Measurements from ENCODE around the gene TFDP3. TPM values are rescaled to one million over a fixed set of nuclear protein-coding genes. Genes with fewer than 3 reads are reported as not detected.

TFDP3 gene
- total RNA-seq, 3 donors from 2014 or later (not counting 1 experiment from before 2014, with no cell fraction given) = not detected

DNA sequence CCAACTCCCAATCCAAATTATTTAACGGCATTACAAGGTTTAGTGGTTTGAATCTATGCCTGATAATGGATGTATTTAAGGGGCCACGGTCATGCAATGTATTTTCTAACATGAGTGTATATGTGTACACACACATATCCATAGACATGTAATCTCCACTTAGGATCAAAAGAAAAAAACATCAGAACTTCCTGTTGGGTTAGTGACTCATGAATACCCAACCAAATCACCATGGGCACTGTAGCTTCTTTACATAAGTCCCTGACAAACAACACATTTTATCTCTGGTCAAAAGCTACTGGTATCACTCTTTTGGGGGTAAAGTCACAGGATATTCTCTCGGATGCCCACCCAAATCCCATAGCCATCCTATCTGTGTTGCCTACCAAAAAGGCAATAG lies 36.5 kb upstream of the TFDP3 start:
- no CpG with 5 or more reads among the region's 3 CpGs for WGBS (ENCODE audit: insufficient coverage)
- Histone ChIP-seq H3K27me3 (ENCODE audit: control insufficient read depth, insufficient read depth, low read length) (no peaks in the 10 kb centered on the region), H3K36me3 (ENCODE audit: control insufficient read depth, insufficient read depth, low read length) (no peaks in the 10 kb centered on the region), H3K27ac (ENCODE audit: low read length) (no peak overlapping the region), H3K9me3 (ENCODE audit: control insufficient read depth, insufficient read depth, low read length) (no peaks in the 10 kb centered on the region), H3K4me3 (ENCODE audit: low read length) (no peak overlapping the region), H3K4me1 (ENCODE audit: control insufficient read depth, insufficient read depth, low read length) (no peaks in the 10 kb centered on the region)
- Mint-ChIP-seq H3K27ac (no peak overlapping the region), H3K4me3 (no peak overlapping the region), H3K9me3 (no peaks in the 10 kb centered on the region), H3K27me3 (ENCODE audit: low read depth in 2 of 2) (peaks cover 4 to 25% of the 10 kb centered on the region in 2 donors), H3K4me1 (no peaks in the 10 kb centered on the region), H3K36me3 (no peaks in the 10 kb centered on the region)
- DNase-seq = no peak
- TF ChIP-seq, protein P1, sequence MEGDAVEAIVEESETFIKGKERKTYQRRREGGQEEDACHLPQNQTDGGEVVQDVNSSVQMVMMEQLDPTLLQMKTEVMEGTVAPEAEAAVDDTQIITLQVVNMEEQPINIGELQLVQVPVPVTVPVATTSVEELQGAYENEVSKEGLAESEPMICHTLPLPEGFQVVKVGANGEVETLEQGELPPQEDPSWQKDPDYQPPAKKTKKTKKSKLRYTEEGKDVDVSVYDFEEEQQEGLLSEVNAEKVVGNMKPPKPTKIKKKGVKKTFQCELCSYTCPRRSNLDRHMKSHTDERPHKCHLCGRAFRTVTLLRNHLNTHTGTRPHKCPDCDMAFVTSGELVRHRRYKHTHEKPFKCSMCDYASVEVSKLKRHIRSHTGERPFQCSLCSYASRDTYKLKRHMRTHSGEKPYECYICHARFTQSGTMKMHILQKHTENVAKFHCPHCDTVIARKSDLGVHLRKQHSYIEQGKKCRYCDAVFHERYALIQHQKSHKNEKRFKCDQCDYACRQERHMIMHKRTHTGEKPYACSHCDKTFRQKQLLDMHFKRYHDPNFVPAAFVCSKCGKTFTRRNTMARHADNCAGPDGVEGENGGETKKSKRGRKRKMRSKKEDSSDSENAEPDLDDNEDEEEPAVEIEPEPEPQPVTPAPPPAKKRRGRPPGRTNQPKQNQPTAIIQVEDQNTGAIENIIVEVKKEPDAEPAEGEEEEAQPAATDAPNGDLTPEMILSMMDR (IDR thresholded peaks at IDR 0.05) = no peak
- ATAC-seq = no peak
- intact Hi-C loops (cut with micrococcal nuclease) = no loop called here

DNA sequence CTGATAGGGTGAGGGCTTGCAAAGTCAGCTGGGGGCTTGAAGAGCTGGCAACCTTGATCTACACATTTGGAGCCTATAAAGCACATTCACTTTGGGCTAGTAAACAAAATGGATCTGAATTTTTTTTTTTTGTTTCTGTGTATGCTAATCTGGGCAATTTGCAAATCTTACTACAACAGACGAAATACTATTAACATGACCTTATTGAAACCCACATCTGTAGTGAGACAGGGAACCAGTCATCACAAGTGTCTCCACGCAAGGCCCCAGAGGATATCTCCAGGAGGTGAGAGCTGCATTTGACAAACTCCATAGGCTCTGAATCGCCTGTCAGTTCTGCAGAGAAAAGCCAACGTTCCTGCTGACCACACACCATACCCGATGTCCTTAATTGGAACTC lies 33.0 kb upstream of the TFDP3 start:
- Histone ChIP-seq H3K27ac (ENCODE audit: low read length) (no peak overlapping the region), H3K9me3 (ENCODE audit: control insufficient read depth, insufficient read depth, low read length) (peaks cover 6% of the 10 kb centered on the region), H3K36me3 (ENCODE audit: control insufficient read depth, insufficient read depth, low read length) (no peaks in the 10 kb centered on the region), H3K4me3 (ENCODE audit: low read length) (no peak overlapping the region), H3K27me3 (ENCODE audit: control insufficient read depth, insufficient read depth, low read length) (no peaks in the 10 kb centered on the region), H3K4me1 (ENCODE audit: control insufficient read depth, insufficient read depth, low read length) (no peaks in the 10 kb centered on the region)
- H3K36me3 Mint-ChIP-seq = peaks cover 9% of the 10 kb centered on the region
- no peaks in the 10 kb centered on the region for H3K4me1 Mint-ChIP-seq
- H3K27ac Mint-ChIP-seq = no peak overlapping the region
- intact Hi-C loops (cut with micrococcal nuclease) = no loop called here
- 86% methylated on average over 4 of the region's 5 CpGs for WGBS (ENCODE audit: insufficient coverage)
- H3K27me3 Mint-ChIP-seq (ENCODE audit: low read depth in 2 of 2) = peaks cover 4 to 11% of the 10 kb centered on the region in 2 donors
- H3K4me3 Mint-ChIP-seq = no peak overlapping the region
- H3K9me3 Mint-ChIP-seq = peaks cover 0 to 3% of the 10 kb centered on the region in 2 donors
- TF ChIP-seq, protein P1 (IDR thresholded peaks at IDR 0.05) = no peak
- ATAC-seq (no peak), DNase-seq (no peak)

DNA sequence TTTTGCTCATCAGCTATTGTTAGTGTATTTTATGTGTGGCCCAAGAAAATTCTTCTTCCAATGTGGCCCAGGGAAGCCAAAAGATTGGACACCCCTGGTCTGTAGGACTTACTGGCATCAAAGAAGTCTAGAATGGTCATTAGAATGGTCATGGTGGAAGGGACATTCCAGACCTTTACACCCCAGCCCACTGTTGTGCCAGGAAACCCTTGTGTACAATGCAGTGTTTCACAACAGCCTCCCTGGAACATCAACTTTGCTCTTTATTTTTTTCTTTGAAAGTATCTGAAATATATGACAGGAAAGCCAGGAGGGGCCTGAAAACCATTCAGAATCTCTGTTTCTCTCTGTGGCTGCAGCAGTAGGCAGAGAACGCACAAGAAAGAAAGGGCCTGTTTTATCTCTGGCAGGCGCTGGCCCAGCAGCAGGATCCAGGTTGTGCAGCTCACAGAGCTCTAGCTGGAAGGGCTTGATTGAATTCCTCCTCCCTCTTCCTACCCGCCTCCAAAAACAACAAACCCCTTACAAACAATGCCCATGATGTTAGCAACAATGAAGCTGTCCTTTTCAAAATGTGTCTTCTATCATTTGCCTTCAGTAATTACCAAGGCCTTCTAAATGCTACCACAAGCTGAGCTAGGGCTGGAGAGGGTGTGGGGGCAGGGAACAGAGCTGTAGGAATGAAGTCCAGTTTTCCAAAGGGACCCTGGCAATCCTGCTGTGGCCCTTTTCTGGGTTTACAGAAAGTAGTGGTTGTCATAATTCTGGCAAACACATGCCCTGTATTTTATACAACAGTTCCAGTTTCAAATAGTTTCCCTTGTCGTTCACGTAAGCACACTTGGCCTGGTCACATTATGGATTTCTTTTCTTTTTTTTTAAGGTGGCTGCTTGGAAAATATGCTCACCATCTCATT lies 32.3 kb upstream of the TFDP3 start:
- Mint-ChIP-seq H3K9me3 (peaks cover 0 to 3% of the 10 kb centered on the region in 2 donors), H3K4me3 (no peak overlapping the region), H3K4me1 (no peaks in the 10 kb centered on the region), H3K27ac (no peak overlapping the region), H3K27me3 (ENCODE audit: low read depth in 2 of 2) (peaks cover 4 to 17% of the 10 kb centered on the region in 2 donors), H3K36me3 (peaks cover 12% of the 10 kb centered on the region)
- WGBS (ENCODE audit: insufficient coverage) = 100% methylated on average over 2 of the region's 5 CpGs
- no peaks in the 10 kb centered on the region for H3K4me1 ChIP-seq (ENCODE audit: control insufficient read depth, insufficient read depth, low read length)
- H3K36me3 ChIP-seq (ENCODE audit: control insufficient read depth, insufficient read depth, low read length) = no peaks in the 10 kb centered on the region
- ATAC-seq = no peak
- intact Hi-C loops (cut with micrococcal nuclease) = no loop called here
- no peaks in the 10 kb centered on the region for H3K27me3 ChIP-seq (ENCODE audit: control insufficient read depth, insufficient read depth, low read length)
- no peak overlapping the region for H3K4me3 ChIP-seq (ENCODE audit: low read length)
- no peak for DNase-seq
- H3K27ac ChIP-seq (ENCODE audit: low read length) = no peak overlapping the region
- TF ChIP-seq, protein P1 (IDR thresholded peaks at IDR 0.05) = no peak
- H3K9me3 ChIP-seq (ENCODE audit: control insufficient read depth, insufficient read depth, low read length) = peaks cover 6% of the 10 kb centered on the region

Data from natural killer cell (primary cell).